Gastrocnemius medialis (tissue), 4 donors: ENCODE data around the gene DVL1. TPM values are rescaled to one million over a fixed set of nuclear protein-coding genes. Genes with fewer than 3 reads are reported as not detected.

Experiments
- ATAC-seq, 2 donors: fragments of 150-250 bp; one replicate each; pipeline ENCODE4 v1.9.1; 2016
- DNase-seq, 2 donors: peaks; one replicate each; pipeline ENCODE4 v3.0.0-alpha.2; 2019
- H3K27ac ChIP-seq, 4 donors: fragments of 200-600 bp; sonication (generic); 1 replicate in 1 of 4; 2 replicates in 3 of 4; pipeline ENCODE4 v1.5.1; 2016 to 2018; ENCODE audit warnings: mild to moderate bottlenecking in 2 of 4, moderate library complexity in 1 of 4
- H3K27me3 ChIP-seq, 3 donors: fragments of 200-600 bp; sonication (generic) in 2 of 3; 1 replicate in 1 of 3; 2 replicates in 2 of 3; pipeline versions ENCODE4 v1.5.1 to v1.6.0; 2016 to 2019; ENCODE audit warnings: mild to moderate bottlenecking in 1 of 3, moderate library complexity in 1 of 3
- H3K36me3 ChIP-seq, 2 donors: fragments of 200-600 bp; sonication (generic) in 1 of 2; one replicate each; pipeline ENCODE4 v1.5.1; 2017 to 2018
- H3K4me1 ChIP-seq, 2 donors: fragments of 200-600 bp; sonication (generic) in 1 of 2; one replicate each; pipeline ENCODE4 v1.5.1; 2016 to 2017; ENCODE audit warnings: mild to moderate bottlenecking in 2 of 2
- H3K4me3 ChIP-seq, 4 donors: fragments of 200-600 bp; sonication (generic) in 3 of 4; 1 replicate in 1 of 4; 2 replicates in 3 of 4; pipeline ENCODE4 v1.5.1; 2016 to 2019; ENCODE audit warnings: mild to moderate bottlenecking in 2 of 4
- H3K9me3 ChIP-seq, 3 donors: fragments of 200-600 bp; sonication (generic) in 2 of 3; 1 replicate in 1 of 3; 2 replicates in 2 of 3; pipeline ENCODE4 v1.5.1; 2016 to 2019
- CTCF ChIP-seq, 5 experiments: fragments of 450-650 bp in 3 of 5; fragments of 200-600 bp in 2 of 5; sonication (generic) in 2 of 5; IDR thresholded peaks in 4 of 5; conservative IDR thresholded peaks in 1 of 5; 1 replicate in 4 of 5; 2 replicates in 1 of 5; pipeline ENCODE4 v1.5.1; 2016 to 2019; ENCODE audit warnings: antibody characterized with exemption in 5 of 5, mild to moderate bottlenecking in 3 of 5, moderate library complexity in 3 of 5
- POLR2A ChIP-seq, 2 donors: fragments of 450-650 bp; IDR thresholded peaks; one replicate each; pipeline ENCODE4 v1.6.1; 2017; ENCODE audit warnings: antibody characterized with exemption in 2 of 2, mild to moderate bottlenecking in 2 of 2, moderate library complexity in 2 of 2
- in situ Hi-C, 4 donors: fragments of 200-750 bp; cut with MboI; loops; one replicate each; pipeline versions ENCODE4 v1.15.0 to v1.8.0; 2017; ENCODE audit warnings: low sequenced_read_pairs in 4 of 4
- intact Hi-C: fragments of 100-400 bp; cut with DNase I; formaldehyde crosslinking; loops from one replicate; pipeline ENCODE4 v1.15.1; 2023; ENCODE audit warnings: low total_unique reads
- total RNA-seq, 4 donors: library from RNA; depleted of rRNA; stranded (reverse); fragments of >200 nt; gene quantifications; one replicate each; pipeline versions ENCODE4 v1.1.0 to v1.2.3, GENCODE V29; 2016

Gene DVL1
- total RNA-seq, 4 donors from 2014 or later = 196 to 311 (median 258) TPM

GRCh38 chr1:1380860-1381259 is 31.6 kb upstream of the DVL1 start:
- no peak for TF ChIP-seq POLR2A (IDR thresholded peaks at IDR 0.05)
- TF ChIP-seq CTCF (IDR thresholded peaks at IDR 0.05 in 4 of 5, conservative IDR thresholded peaks at IDR 0.05 in 1 of 5) = no peak
- intact Hi-C loops = no loop called here
- H3K4me1 ChIP-seq = peaks cover 9 to 20% of the 10 kb centered on the region in 2 donors
- H3K4me3 ChIP-seq = no peak overlapping the region
- DNase-seq = no peak
- H3K27me3 ChIP-seq = no peaks in the 10 kb centered on the region
- no peak for ATAC-seq
- peaks cover 0 to 3% of the 10 kb centered on the region in 2 donors for H3K36me3 ChIP-seq
- H3K27ac ChIP-seq = no peak overlapping the region
- in situ Hi-C loops = no loop called here
- H3K9me3 ChIP-seq = no peaks in the 10 kb centered on the region

GRCh38 chr1:1377540-1378205 is 28.5 kb upstream of the DVL1 start:
- DNase-seq = no peak
- Histone ChIP-seq H3K9me3 (no peaks in the 10 kb centered on the region), H3K27me3 (no peaks in the 10 kb centered on the region), H3K4me1 (peaks cover 19 to 33% of the 10 kb centered on the region in 2 donors), H3K27ac (no peak overlapping the region), H3K36me3 (peaks cover 0 to 11% of the 10 kb centered on the region in 2 donors), H3K4me3 (no peak overlapping the region)
- ATAC-seq = no peak
- in situ Hi-C loops (no loop called here), intact Hi-C loops (loop anchor here (5.0 to 10.0 kb wide), 2 partner anchors 105 to 127 kb away; partner anchors contain the start of gene UBE2J2)
- no peak for TF ChIP-seq POLR2A (IDR thresholded peaks at IDR 0.05)
- no peak for TF ChIP-seq CTCF (IDR thresholded peaks at IDR 0.05 in 4 of 5, conservative IDR thresholded peaks at IDR 0.05 in 1 of 5)

GRCh38 chr1:1376551-1377226 is 27.5 kb upstream of the DVL1 start:
- H3K27ac ChIP-seq = peak overlapping the region in 1 of 4 donors; percentile 96
- no peaks in the 10 kb centered on the region for H3K9me3 ChIP-seq
- no peak for ATAC-seq
- H3K36me3 ChIP-seq = peaks cover 0 to 11% of the 10 kb centered on the region in 2 donors
- peaks cover 26 to 36% of the 10 kb centered on the region in 2 donors for H3K4me1 ChIP-seq
- no peak overlapping the region for H3K4me3 ChIP-seq
- in situ Hi-C loops (no loop called here), intact Hi-C loops (loop anchor here (5.0 to 10.0 kb wide), 2 partner anchors 104 to 128 kb away; partner anchors contain the start of gene UBE2J2)
- DNase-seq = no peak
- H3K27me3 ChIP-seq = no peaks in the 10 kb centered on the region
- TF ChIP-seq CTCF (IDR thresholded peaks at IDR 0.05 in 4 of 5, conservative IDR thresholded peaks at IDR 0.05 in 1 of 5) (no peak), POLR2A (IDR thresholded peaks at IDR 0.05) (no peak)

GRCh38 chr1:1374929-1375662 is 25.9 kb upstream of the DVL1 start, which contains the start of gene AURKAIP1:
AURKAIP1 (minus strand) TSS chr1:1375207; CDS start chr1:1374756, 451 bp downstream.
- Histone ChIP-seq H3K4me1 (peaks cover 28 to 38% of the 10 kb centered on the region in 2 donors), H3K27me3 (no peaks in the 10 kb centered on the region), H3K9me3 (no peaks in the 10 kb centered on the region), H3K4me3 (peak within 1 kb of the TSS; percentile 80 to 95 (median 94)), H3K27ac (peak within 1 kb of the TSS; percentile 83 to 96 (median 94)), H3K36me3 (peaks cover 0 to 11% of the 10 kb centered on the region in 2 donors)
- intact Hi-C loops (loop anchor here (1.0 to 10.0 kb wide), 7 partner anchors 24 to 259 kb away; partner anchors contain the start of genes C1orf159, CCNL2, DVL1 and MRPL20), in situ Hi-C loops (no loop called here)
- ATAC-seq (peak; percentile 95 to 97), DNase-seq (peak; percentile 99)
- TF ChIP-seq CTCF (IDR thresholded peaks at IDR 0.05 in 4 of 5, conservative IDR thresholded peaks at IDR 0.05 in 1 of 5) = peak; percentile 23 to 37 (median 30)
- peak; percentile 67 to 79 for TF ChIP-seq POLR2A (IDR thresholded peaks at IDR 0.05)
